ENCODE data around the gene ATP8A2.

GRCh38 chr13:25660996-25661395, 289.2 kb downstream of the ATP8A2 start:
- no peak for TF ChIP-seq CTCF (IDR thresholded peaks at IDR 0.05)
- no peak for TF ChIP-seq POLR2A (IDR thresholded peaks at IDR 0.05)
